22Rv1 (cell line): Measurements from ENCODE around the gene TSHZ1.

Experiments
- ZFX ChIP-seq: fragments of 450-650 bp; IDR thresholded peaks from 2 replicates; pipeline ENCODE4 v1.6.1; 2017; ENCODE audit warnings: antibody characterized with exemption, borderline replicate concordance
- TF ChIP-seq, protein P1 (sequence below): fragments of 450-650 bp; IDR thresholded peaks from 2 replicates; pipeline ENCODE4 v1.5.1; 2017; ENCODE audit warnings: mild to moderate bottlenecking

DNA sequence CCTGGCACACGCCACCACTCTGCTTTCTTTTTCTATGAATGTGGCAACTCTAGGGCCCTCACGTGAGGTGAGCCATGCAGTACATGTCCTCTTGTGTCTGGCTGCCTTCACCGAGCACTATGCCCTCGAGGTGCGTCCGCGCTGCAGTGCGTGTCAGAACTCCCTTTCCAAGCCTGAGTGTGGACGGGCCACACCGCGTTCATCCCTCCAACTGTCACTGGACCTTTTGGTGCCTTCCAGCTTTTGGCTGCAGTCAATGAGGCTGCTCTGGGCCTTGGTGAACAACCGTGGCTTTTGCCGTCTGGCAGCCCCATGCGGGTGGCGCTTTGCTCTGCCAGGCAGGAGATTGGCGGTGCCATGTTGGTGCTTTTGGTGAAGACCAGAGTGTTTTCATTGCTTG is 74.0 kb downstream of the TSHZ1 start:
- TF ChIP-seq, protein P1, sequence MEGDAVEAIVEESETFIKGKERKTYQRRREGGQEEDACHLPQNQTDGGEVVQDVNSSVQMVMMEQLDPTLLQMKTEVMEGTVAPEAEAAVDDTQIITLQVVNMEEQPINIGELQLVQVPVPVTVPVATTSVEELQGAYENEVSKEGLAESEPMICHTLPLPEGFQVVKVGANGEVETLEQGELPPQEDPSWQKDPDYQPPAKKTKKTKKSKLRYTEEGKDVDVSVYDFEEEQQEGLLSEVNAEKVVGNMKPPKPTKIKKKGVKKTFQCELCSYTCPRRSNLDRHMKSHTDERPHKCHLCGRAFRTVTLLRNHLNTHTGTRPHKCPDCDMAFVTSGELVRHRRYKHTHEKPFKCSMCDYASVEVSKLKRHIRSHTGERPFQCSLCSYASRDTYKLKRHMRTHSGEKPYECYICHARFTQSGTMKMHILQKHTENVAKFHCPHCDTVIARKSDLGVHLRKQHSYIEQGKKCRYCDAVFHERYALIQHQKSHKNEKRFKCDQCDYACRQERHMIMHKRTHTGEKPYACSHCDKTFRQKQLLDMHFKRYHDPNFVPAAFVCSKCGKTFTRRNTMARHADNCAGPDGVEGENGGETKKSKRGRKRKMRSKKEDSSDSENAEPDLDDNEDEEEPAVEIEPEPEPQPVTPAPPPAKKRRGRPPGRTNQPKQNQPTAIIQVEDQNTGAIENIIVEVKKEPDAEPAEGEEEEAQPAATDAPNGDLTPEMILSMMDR, result no peak
- no peak for TF ChIP-seq ZFX
